Measurements from ENCODE around the gene PI4KA.

DNA sequence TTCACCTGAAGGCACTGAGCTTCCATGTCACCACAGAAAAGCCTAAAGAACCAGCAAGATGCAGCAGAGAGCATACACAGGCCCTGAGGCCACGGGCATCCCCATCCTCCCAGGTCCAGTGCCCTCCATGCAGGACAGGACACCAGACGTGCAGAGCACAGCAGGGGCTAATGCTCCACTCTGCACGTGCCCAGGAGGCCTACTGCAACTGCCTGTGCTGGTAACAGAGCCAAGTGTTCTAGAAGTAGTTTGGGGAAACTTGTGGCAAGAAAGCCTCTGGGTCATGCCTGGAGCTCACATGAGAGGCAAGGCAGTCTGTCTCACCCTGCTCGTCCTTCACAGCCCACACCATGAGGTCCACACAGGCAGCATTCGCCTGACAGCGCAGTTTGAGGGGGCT, 54.0 kb downstream of the PI4KA start:
- TF ChIP-seq, protein P1, sequence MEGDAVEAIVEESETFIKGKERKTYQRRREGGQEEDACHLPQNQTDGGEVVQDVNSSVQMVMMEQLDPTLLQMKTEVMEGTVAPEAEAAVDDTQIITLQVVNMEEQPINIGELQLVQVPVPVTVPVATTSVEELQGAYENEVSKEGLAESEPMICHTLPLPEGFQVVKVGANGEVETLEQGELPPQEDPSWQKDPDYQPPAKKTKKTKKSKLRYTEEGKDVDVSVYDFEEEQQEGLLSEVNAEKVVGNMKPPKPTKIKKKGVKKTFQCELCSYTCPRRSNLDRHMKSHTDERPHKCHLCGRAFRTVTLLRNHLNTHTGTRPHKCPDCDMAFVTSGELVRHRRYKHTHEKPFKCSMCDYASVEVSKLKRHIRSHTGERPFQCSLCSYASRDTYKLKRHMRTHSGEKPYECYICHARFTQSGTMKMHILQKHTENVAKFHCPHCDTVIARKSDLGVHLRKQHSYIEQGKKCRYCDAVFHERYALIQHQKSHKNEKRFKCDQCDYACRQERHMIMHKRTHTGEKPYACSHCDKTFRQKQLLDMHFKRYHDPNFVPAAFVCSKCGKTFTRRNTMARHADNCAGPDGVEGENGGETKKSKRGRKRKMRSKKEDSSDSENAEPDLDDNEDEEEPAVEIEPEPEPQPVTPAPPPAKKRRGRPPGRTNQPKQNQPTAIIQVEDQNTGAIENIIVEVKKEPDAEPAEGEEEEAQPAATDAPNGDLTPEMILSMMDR (IDR thresholded peaks at IDR 0.05 in 8 of 11, conservative IDR thresholded peaks at IDR 0.05 in 3 of 11), result no peak
- TF ChIP-seq POLR2A (IDR thresholded peaks at IDR 0.05), result no peak

Measured in spleen (tissue), 7 donors.